OCI-LY3 (cell line): ENCODE measurements around the gene TRERF1.
A peak's percentile ranks its signal among the peaks of the same experiment; 100 is the strongest.

Source experiments
- H2AFZ ChIP-seq: fragments of 200-600, 300-600 bp; shearing (Covaris generic); 2 replicates; pipeline ENCODE4 v1.6.0; 2014; ENCODE audit warnings: antibody characterized with exemption, low read depth, low read length
- H3K27ac ChIP-seq: fragments of 200-600, 300-600 bp; sonication (generic); 2 replicates; pipeline ENCODE4 v1.5.1; 2014; ENCODE audit warnings: mild to moderate bottlenecking, low read length, moderate library complexity, mixed read lengths
- H3K27me3 ChIP-seq: fragments of 200-600, 300-600 bp; sonication (generic); 2 replicates; pipeline ENCODE4 v1.6.1; 2014; ENCODE audit warnings: low read depth, low read length, mixed read lengths
- H3K36me3 ChIP-seq: fragments of 200-600, 300-600 bp; sonication (generic); replicated peaks from 2 replicates; pipeline ENCODE3; 2014; ENCODE audit warnings: low read depth, low read length, mixed read lengths
- H3K4me1 ChIP-seq: fragments of 300-600, 200-600 bp; sonication (generic); 2 replicates; pipeline ENCODE4 v1.6.1; 2014; ENCODE audit warnings: low read length, mixed read lengths
- H3K4me2 ChIP-seq: fragments of 200-600, 300-600 bp; sonication (generic); 2 replicates; pipeline ENCODE4 v1.6.1; 2014; ENCODE audit warnings: low read length, mixed read lengths
- H3K4me3 ChIP-seq: fragments of 300-600, 200-600 bp; sonication (generic); 2 replicates; pipeline ENCODE4 v1.5.1; 2014; ENCODE audit warnings: antibody characterized with exemption, mild to moderate bottlenecking, low read length, moderate library complexity
- H3K79me2 ChIP-seq: fragments of 300-600, 200-600 bp; shearing (Covaris generic); 2 replicates; pipeline ENCODE4 v1.6.1; 2014; ENCODE audit warnings: mild to moderate bottlenecking, low read length, mixed read lengths
- H3K9ac ChIP-seq: fragments of 300-600, 200-600 bp; shearing (Covaris generic); 2 replicates; pipeline ENCODE4 v1.6.0; 2014; ENCODE audit warnings: mild to moderate bottlenecking, low read length, moderate library complexity
- H3K9me3 ChIP-seq: fragments of 200-600, 300-600 bp; shearing (Covaris generic); 2 replicates; pipeline ENCODE4 v1.6.1; 2014; ENCODE audit warnings: low read length, mixed read lengths; ENCODE audit not compliant: insufficient read depth
- H4K20me1 ChIP-seq: fragments of 200-600, 300-600 bp; sonication (generic); 2 replicates; pipeline ENCODE4 v1.6.1; 2016; ENCODE audit warnings: low read length, mixed read lengths; ENCODE audit not compliant: insufficient read depth
- CTCF ChIP-seq: fragments of 200-600, 300-600 bp; sonication (generic); IDR thresholded peaks from 2 replicates; pipeline ENCODE4 v1.5.1; 2014; ENCODE audit warnings: antibody characterized with exemption, low read length, low read depth
- EZH2phosphoT487 ChIP-seq: fragments of 200-600 bp; shearing (Covaris generic); IDR thresholded peaks from 2 replicates; pipeline ENCODE4 v1.6.1; 2018; ENCODE audit warnings: antibody characterized with exemption, mixed run types, low read depth

Gene TRERF1

GRCh38 chr6:42391441-42391840 lies 60.3 kb downstream of the TRERF1 start:
- Histone ChIP-seq H2AFZ (no peak overlapping the region), H4K20me1 (peaks cover 54% of the 10 kb centered on the region), H3K27me3 (no peaks in the 10 kb centered on the region)

GRCh38 chr6:42390228-42390934 lies 61.3 kb downstream of the TRERF1 start:
- H3K4me1 ChIP-seq = peaks cover 84% of the 10 kb centered on the region
- peak overlapping the region; percentile 64 for H3K9ac ChIP-seq
- H2AFZ ChIP-seq = peak overlapping the region; percentile 2; the same call in 1 of the 2 replicates
- peak overlapping the region; percentile 64 for H3K4me3 ChIP-seq
- peaks cover 3% of the 10 kb centered on the region for H3K36me3 ChIP-seq
- H4K20me1 ChIP-seq = peaks cover 55% of the 10 kb centered on the region
- TF ChIP-seq EZH2phosphoT487 (no peak), CTCF (no peak)
- H3K27ac ChIP-seq = peak overlapping the region; percentile 77
- peak overlapping the region; percentile 88 for H3K4me2 ChIP-seq
- no peaks in the 10 kb centered on the region for H3K9me3 ChIP-seq
- peaks cover 87% of the 10 kb centered on the region for H3K79me2 ChIP-seq
- H3K27me3 ChIP-seq = no peaks in the 10 kb centered on the region

More at GRCh38 chr6:42391441-42391840, 60.3 kb downstream of the TRERF1 start:
- Histone ChIP-seq H3K4me3 (no peak overlapping the region), H3K27ac (no peak overlapping the region), H3K9ac (no peak overlapping the region), H3K9me3 (no peaks in the 10 kb centered on the region), H3K79me2 (peaks cover 87% of the 10 kb centered on the region), H3K4me2 (no peak overlapping the region), H3K36me3 (peaks cover 3% of the 10 kb centered on the region), H3K4me1 (peaks cover 79% of the 10 kb centered on the region)
- TF ChIP-seq CTCF (no peak), EZH2phosphoT487 (no peak)

- H3K4me1 ChIP-seq = peaks cover 82% of the 10 kb centered on the region
- peak overlapping the region; percentile 64 for H3K4me3 ChIP-seq
- peaks cover 51% of the 10 kb centered on the region for H4K20me1 ChIP-seq
- H3K36me3 ChIP-seq = peaks cover 3% of the 10 kb centered on the region
- H3K79me2 ChIP-seq = peaks cover 83% of the 10 kb centered on the region
- H3K27ac ChIP-seq = peak overlapping the region; percentile 77
- peak overlapping the region; percentile 88 for H3K4me2 ChIP-seq
- H2AFZ ChIP-seq = no peak overlapping the region
- H3K27me3 ChIP-seq = no peaks in the 10 kb centered on the region
- peak overlapping the region; percentile 64 for H3K9ac ChIP-seq
- TF ChIP-seq EZH2phosphoT487 = no peak
- TF ChIP-seq CTCF = no peak
- H3K9me3 ChIP-seq = no peaks in the 10 kb centered on the region
Observed at GRCh38 chr6:42389736-42390135, 62.0 kb downstream of the TRERF1 start.

- no peak overlapping the region for H2AFZ ChIP-seq
- H3K27ac ChIP-seq = no peak overlapping the region
- H3K27me3 ChIP-seq = no peaks in the 10 kb centered on the region
- TF ChIP-seq CTCF (no peak), EZH2phosphoT487 (no peak)
- H3K79me2 ChIP-seq = peaks cover 77% of the 10 kb centered on the region
- H3K9me3 ChIP-seq = no peaks in the 10 kb centered on the region
- peaks cover 3% of the 10 kb centered on the region for H3K36me3 ChIP-seq
- peak overlapping the region; percentile 88 for H3K4me2 ChIP-seq
- peaks cover 48% of the 10 kb centered on the region for H4K20me1 ChIP-seq
- H3K9ac ChIP-seq = no peak overlapping the region
- H3K4me3 ChIP-seq = no peak overlapping the region
- peaks cover 75% of the 10 kb centered on the region for H3K4me1 ChIP-seq
Observed at GRCh38 chr6:42388046-42388445, 63.7 kb downstream of the TRERF1 start.
